ENCODE results near the gene NAGA. TPM values are rescaled to one million over a fixed set of nuclear protein-coding genes. Genes with fewer than 3 reads are reported as not detected.

The NAGA gene
- total and polyA plus RNA-seq, 2 donors (not counting 1 experiment from before 2014, with no cell fraction given) = 24.5 to 43.4 TPM

DNA sequence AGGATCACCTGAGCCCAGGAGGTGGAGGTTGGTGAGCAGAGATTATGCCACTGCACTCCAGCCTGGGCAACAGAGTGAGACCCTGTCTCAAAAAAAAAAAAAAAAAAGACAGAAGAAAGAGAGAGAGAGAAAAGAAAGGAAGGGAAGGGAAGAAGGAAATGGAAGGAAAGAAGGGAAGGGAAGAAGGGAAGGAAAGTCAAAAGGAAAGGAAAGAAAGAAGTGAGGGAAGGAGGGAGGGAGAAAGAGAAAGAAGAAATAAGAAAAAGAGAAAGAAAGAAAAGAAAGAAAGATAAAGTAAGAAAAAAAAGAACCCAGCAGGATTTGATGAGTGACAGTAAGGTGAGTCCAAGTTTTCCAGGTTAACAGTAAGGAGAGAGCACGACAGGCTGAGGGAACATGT, 52.4 kb downstream of the NAGA start:
- no peak for DNase-seq (ENCODE audit: low read depth in 2 of 2)
- no peaks in the 10 kb centered on the region for H3K4me1 ChIP-seq (ENCODE audit: control insufficient read depth, extremely low read depth, insufficient read depth, low read length)
- H2AFZ ChIP-seq (ENCODE audit: low read length) = no peak overlapping the region
- H4K20me1 ChIP-seq (ENCODE audit: control insufficient read depth, extremely low read depth, insufficient read depth, low read length) = no peaks in the 10 kb centered on the region
- H3K27me3 ChIP-seq (ENCODE audit: control insufficient read depth, insufficient read depth, low read length) = peaks cover 4% of the 10 kb centered on the region
- H3K79me2 ChIP-seq (ENCODE audit: control insufficient read depth, insufficient read depth, low read length) = no peaks in the 10 kb centered on the region
- TF ChIP-seq EZH2 (IDR thresholded peaks at IDR 0.05; ENCODE audit: low read length, missing control alignments) = no peak
- TF ChIP-seq, protein P1, sequence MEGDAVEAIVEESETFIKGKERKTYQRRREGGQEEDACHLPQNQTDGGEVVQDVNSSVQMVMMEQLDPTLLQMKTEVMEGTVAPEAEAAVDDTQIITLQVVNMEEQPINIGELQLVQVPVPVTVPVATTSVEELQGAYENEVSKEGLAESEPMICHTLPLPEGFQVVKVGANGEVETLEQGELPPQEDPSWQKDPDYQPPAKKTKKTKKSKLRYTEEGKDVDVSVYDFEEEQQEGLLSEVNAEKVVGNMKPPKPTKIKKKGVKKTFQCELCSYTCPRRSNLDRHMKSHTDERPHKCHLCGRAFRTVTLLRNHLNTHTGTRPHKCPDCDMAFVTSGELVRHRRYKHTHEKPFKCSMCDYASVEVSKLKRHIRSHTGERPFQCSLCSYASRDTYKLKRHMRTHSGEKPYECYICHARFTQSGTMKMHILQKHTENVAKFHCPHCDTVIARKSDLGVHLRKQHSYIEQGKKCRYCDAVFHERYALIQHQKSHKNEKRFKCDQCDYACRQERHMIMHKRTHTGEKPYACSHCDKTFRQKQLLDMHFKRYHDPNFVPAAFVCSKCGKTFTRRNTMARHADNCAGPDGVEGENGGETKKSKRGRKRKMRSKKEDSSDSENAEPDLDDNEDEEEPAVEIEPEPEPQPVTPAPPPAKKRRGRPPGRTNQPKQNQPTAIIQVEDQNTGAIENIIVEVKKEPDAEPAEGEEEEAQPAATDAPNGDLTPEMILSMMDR (conservative IDR thresholded peaks at IDR 0.05 in 1 of 2, IDR thresholded peaks at IDR 0.05 in 1 of 2; ENCODE audit: low read depth in 1 of 2, low read length in 2 of 2) = no peak
- no peak overlapping the region for H3K9ac ChIP-seq (ENCODE audit: insufficient read depth, low read length)
- H3K4me2 ChIP-seq (ENCODE audit: extremely low read depth, insufficient read depth, low read length) = no peak overlapping the region
- H3K36me3 ChIP-seq (ENCODE audit: control insufficient read depth, insufficient read depth, low read length) = no peaks in the 10 kb centered on the region
- H3K27ac ChIP-seq (ENCODE audit: insufficient read depth, low read length) = no peak overlapping the region
- H3K9me3 ChIP-seq (ENCODE audit: control insufficient read depth, insufficient read depth, low read depth, low read length) = no peaks in the 10 kb centered on the region
- H3K4me3 ChIP-seq (replicated peaks in 1 of 4; ENCODE audit: control extremely low read depth in 1 of 4, insufficient read depth in 1 of 4, low read depth in 3 of 4, low read length in 4 of 4) = no peak overlapping the region

DNA sequence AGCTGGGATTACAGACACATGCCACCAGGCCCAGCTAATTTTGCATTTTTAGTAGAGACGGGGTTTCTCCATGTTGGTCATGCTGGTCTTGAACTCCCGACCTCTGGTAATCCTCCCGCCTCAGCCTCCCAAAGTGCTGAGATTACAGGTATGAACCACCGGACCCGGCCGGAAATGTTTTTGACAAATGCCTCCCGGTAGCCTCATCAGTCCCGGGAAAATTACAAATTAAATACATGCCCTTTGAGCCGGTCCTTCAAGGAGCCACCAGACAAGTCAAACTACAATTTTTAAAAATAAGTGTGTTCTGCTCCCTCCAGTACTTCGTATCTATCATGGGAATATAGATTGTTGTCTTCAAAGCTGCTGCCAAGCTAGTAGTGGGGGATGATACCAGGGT, 54.5 kb downstream of the NAGA start:
- no peak for TF ChIP-seq EZH2 (IDR thresholded peaks at IDR 0.05; ENCODE audit: low read length, missing control alignments)
- TF ChIP-seq, protein P1 (conservative IDR thresholded peaks at IDR 0.05 in 1 of 2, IDR thresholded peaks at IDR 0.05 in 1 of 2; ENCODE audit: low read depth in 1 of 2, low read length in 2 of 2) = no peak
- Histone ChIP-seq H3K4me2 (ENCODE audit: extremely low read depth, insufficient read depth, low read length) (no peak overlapping the region), H3K9me3 (ENCODE audit: control insufficient read depth, insufficient read depth, low read depth, low read length) (no peaks in the 10 kb centered on the region), H3K27me3 (ENCODE audit: control insufficient read depth, insufficient read depth, low read length) (peaks cover 4% of the 10 kb centered on the region), H3K4me1 (ENCODE audit: control insufficient read depth, extremely low read depth, insufficient read depth, low read length) (no peaks in the 10 kb centered on the region), H3K79me2 (ENCODE audit: control insufficient read depth, insufficient read depth, low read length) (no peaks in the 10 kb centered on the region), H3K36me3 (ENCODE audit: control insufficient read depth, insufficient read depth, low read length) (no peaks in the 10 kb centered on the region), H2AFZ (ENCODE audit: low read length) (no peak overlapping the region), H4K20me1 (ENCODE audit: control insufficient read depth, extremely low read depth, insufficient read depth, low read length) (no peaks in the 10 kb centered on the region), H3K4me3 (replicated peaks in 1 of 4; ENCODE audit: control extremely low read depth in 1 of 4, insufficient read depth in 1 of 4, low read depth in 3 of 4, low read length in 4 of 4) (no peak overlapping the region), H3K9ac (ENCODE audit: insufficient read depth, low read length) (no peak overlapping the region), H3K27ac (ENCODE audit: insufficient read depth, low read length) (no peak overlapping the region)
- DNase-seq (ENCODE audit: low read depth in 2 of 2) = no peak

DNA sequence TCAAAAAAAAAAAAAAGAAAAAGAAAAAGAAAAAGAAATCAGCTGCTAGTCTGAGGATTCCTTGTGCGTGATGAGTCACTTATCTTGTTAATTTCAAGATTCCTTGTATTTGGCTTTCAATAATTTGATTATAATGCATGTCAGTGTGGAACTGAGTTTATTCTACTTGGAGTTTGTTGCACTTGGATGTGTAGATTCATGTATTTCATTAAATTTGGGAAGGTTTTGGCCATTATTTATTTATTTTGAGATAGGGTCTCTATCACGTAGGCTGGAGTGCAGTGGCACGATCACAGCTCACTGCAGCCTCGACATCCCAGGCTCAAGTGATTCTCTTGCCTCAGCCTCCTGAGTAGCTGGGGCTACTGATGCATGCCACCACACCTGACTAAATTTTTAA, 57.2 kb downstream of the NAGA start:
- no peak overlapping the region for H3K9ac ChIP-seq (ENCODE audit: insufficient read depth, low read length)
- H3K36me3 ChIP-seq (ENCODE audit: control insufficient read depth, insufficient read depth, low read length) = no peaks in the 10 kb centered on the region
- no peaks in the 10 kb centered on the region for H4K20me1 ChIP-seq (ENCODE audit: control insufficient read depth, extremely low read depth, insufficient read depth, low read length)
- TF ChIP-seq EZH2 (IDR thresholded peaks at IDR 0.05; ENCODE audit: low read length, missing control alignments) = no peak
- TF ChIP-seq, protein P1 (conservative IDR thresholded peaks at IDR 0.05 in 1 of 2, IDR thresholded peaks at IDR 0.05 in 1 of 2; ENCODE audit: low read depth in 1 of 2, low read length in 2 of 2) = no peak
- peaks cover 4% of the 10 kb centered on the region for H3K27me3 ChIP-seq (ENCODE audit: control insufficient read depth, insufficient read depth, low read length)
- H2AFZ ChIP-seq (ENCODE audit: low read length) = no peak overlapping the region
- no peaks in the 10 kb centered on the region for H3K9me3 ChIP-seq (ENCODE audit: control insufficient read depth, insufficient read depth, low read depth, low read length)
- no peak overlapping the region for H3K4me2 ChIP-seq (ENCODE audit: extremely low read depth, insufficient read depth, low read length)
- no peaks in the 10 kb centered on the region for H3K4me1 ChIP-seq (ENCODE audit: control insufficient read depth, extremely low read depth, insufficient read depth, low read length)
- no peak overlapping the region for H3K4me3 ChIP-seq (replicated peaks in 1 of 4; ENCODE audit: control extremely low read depth in 1 of 4, insufficient read depth in 1 of 4, low read depth in 3 of 4, low read length in 4 of 4)
- no peak for DNase-seq (ENCODE audit: low read depth in 2 of 2)
- H3K79me2 ChIP-seq (ENCODE audit: control insufficient read depth, insufficient read depth, low read length) = no peaks in the 10 kb centered on the region
- H3K27ac ChIP-seq (ENCODE audit: insufficient read depth, low read length) = no peak overlapping the region
